SK-N-SH (cell line): ENCODE results near the gene APOO. TPM values are rescaled to one million over a fixed set of nuclear protein-coding genes. Genes with fewer than 3 reads are reported as not detected.

Source experiments
- CTCF ChIA-PET: fragments of 300-600, 350-600 bp; formaldehyde crosslinking; extraction: SDS; loops from one replicate; lab custom pipeline; 2021; lab: Yijun Ruan, JAX
- POLR2A ChIA-PET: fragments of 350-600 bp; sonication (Branson Sonifier 250); formaldehyde crosslinking; extraction: SDS; loops from one replicate; lab custom pipeline; 2020; ENCODE audit warnings: antibody characterized with exemption, inconsistent platforms; lab: Yijun Ruan, JAX
- DNase-seq: peaks from one replicate; pipeline ENCODE4 v3.0.0; 2012
- H2AFZ ChIP-seq: fragments of 200-600 bp; sonication (generic); 2 replicates; pipeline ENCODE4 v1.8.1; 2016; ENCODE audit warnings: antibody characterized with exemption, mild to moderate bottlenecking, low read depth
- H3F3A ChIP-seq: fragments of 200-600 bp; sonication (generic); replicated peaks from 2 replicates; pipeline ENCODE3; 2016; ENCODE audit warnings: antibody characterized with exemption, mild to moderate bottlenecking; ENCODE audit not compliant: insufficient read depth
- H3K27ac ChIP-seq, 2 experiments: fragments of 200-500 bp in 1 of 2; fragments of 200-600 bp in 1 of 2; sonication (Bioruptor generic) in 1 of 2; sonication (generic), shearing (Covaris generic) in 1 of 2; 2 replicates each; pipeline versions ENCODE4 v1.5.1 to v1.6.1; 2014 to 2016; ENCODE audit warnings: low read depth in 2 of 2, inconsistent platforms in 1 of 2, low read length in 1 of 2, mild to moderate bottlenecking in 1 of 2, mixed read lengths in 1 of 2
- H3K27me3 ChIP-seq: fragments of 200-600 bp; sonication (generic), shearing (Covaris generic); 2 replicates; pipeline ENCODE4 v1.6.1; 2016; ENCODE audit warnings: mixed run types; ENCODE audit not compliant: insufficient read depth
- H3K36me3 ChIP-seq, 2 experiments: fragments of 200-500 bp in 1 of 2; fragments of 200-600 bp in 1 of 2; sonication (Bioruptor generic) in 1 of 2; sonication (generic) in 1 of 2; replicated peaks in 1 of 2; 2 replicates each; pipeline versions ENCODE3 to v1.5.1; 2014 to 2016; ENCODE audit warnings: low read length in 1 of 2, mild to moderate bottlenecking in 1 of 2; ENCODE audit not compliant: insufficient read depth in 2 of 2, control insufficient read depth in 1 of 2
- H3K4me1 ChIP-seq, 2 experiments: fragments of 200-500 bp in 1 of 2; fragments of 200-600 bp in 1 of 2; sonication (Bioruptor generic) in 1 of 2; sonication (generic), shearing (Covaris generic) in 1 of 2; 2 replicates each; pipeline versions ENCODE4 v1.5.1 to v1.6.1; 2014 to 2016; ENCODE audit warnings: low read depth in 1 of 2, low read length in 1 of 2, mixed run types in 1 of 2; ENCODE audit not compliant: insufficient read depth in 2 of 2, control insufficient read depth in 1 of 2
- H3K4me2 ChIP-seq: fragments of 200-600 bp; sonication (generic), shearing (Covaris generic); 2 replicates; pipeline ENCODE4 v1.6.1; 2017; ENCODE audit warnings: mixed run types
- H3K4me3 ChIP-seq, 2 experiments: fragments of 200-500 bp in 1 of 2; fragments of 200-600 bp in 1 of 2; sonication (Bioruptor generic) in 1 of 2; sonication (generic), shearing (Covaris generic) in 1 of 2; 2 replicates each; pipeline versions ENCODE4 v1.5.1 to v1.8.1; 2014 to 2016; ENCODE audit warnings: low read depth in 2 of 2, inconsistent platforms in 1 of 2, low read length in 1 of 2, mild to moderate bottlenecking in 1 of 2, mixed read lengths in 1 of 2, moderate library complexity in 1 of 2
- H3K79me2 ChIP-seq: fragments of 200-600 bp; sonication (generic); 2 replicates; pipeline ENCODE4 v1.8.1; 2017; ENCODE audit warnings: mild to moderate bottlenecking; ENCODE audit not compliant: insufficient read depth
- H3K9ac ChIP-seq: fragments of 200-600 bp; sonication (generic); 2 replicates; pipeline ENCODE4 v1.6.1; 2017; ENCODE audit warnings: mixed run types
- H3K9me2 ChIP-seq: fragments of 200-600 bp; sonication (generic); 2 replicates; pipeline ENCODE4 v1.6.1; 2017; ENCODE audit warnings: mixed run types
- H3K9me3 ChIP-seq: fragments of 200-600 bp; sonication (generic); 2 replicates; pipeline ENCODE4 v1.6.1; 2017; ENCODE audit warnings: mixed run types, mild to moderate bottlenecking, moderate library complexity
- H4K20me1 ChIP-seq: fragments of 200-600 bp; sonication (generic); 2 replicates; pipeline ENCODE4 v1.6.1; 2017; ENCODE audit warnings: mild to moderate bottlenecking, mixed run types; ENCODE audit not compliant: insufficient read depth
- ELF1 ChIP-seq: IDR thresholded peaks from 2 replicates; pipeline ENCODE4 v1.4.0; 2012
- EP300 ChIP-seq, 2 experiments: IDR thresholded peaks; 2 replicates each; pipeline versions ENCODE4 v1.4.0 to v1.6.1; 2012; ENCODE audit warnings: borderline replicate concordance in 1 of 2, low read depth in 1 of 2, low read length in 1 of 2
- FOXJ3 ChIP-seq: sonication (generic); formaldehyde crosslinking; IDR thresholded peaks from 2 replicates; pipeline ENCODE4 v1.5.1; 2020; ENCODE audit warnings: mild to moderate bottlenecking, missing genetic modification reagents
- FOXM1 ChIP-seq: IDR thresholded peaks from 2 replicates; pipeline ENCODE4 v1.4.0; 2012; ENCODE audit warnings: low read depth, mild to moderate bottlenecking
- GATA2 ChIP-seq: sonication (generic); formaldehyde crosslinking; IDR thresholded peaks from 2 replicates; pipeline ENCODE4 v1.5.0; 2020; ENCODE audit warnings: mild to moderate bottlenecking, missing genetic modification reagents
- IRF3 ChIP-seq: fragments of 150-350 bp; IDR thresholded peaks from 2 replicates; pipeline ENCODE4 v1.6.1; 2016; ENCODE audit warnings: mild to moderate bottlenecking, low read depth, low read length
- JUND ChIP-seq: IDR thresholded peaks from 2 replicates; pipeline ENCODE4 v1.4.0; 2012
- MEF2A ChIP-seq: IDR thresholded peaks from 2 replicates; pipeline ENCODE4 v1.4.0; 2012; ENCODE audit warnings: low read depth, borderline replicate concordance
- NFIC ChIP-seq: IDR thresholded peaks from 2 replicates; pipeline ENCODE4 v1.4.0; 2012; ENCODE audit warnings: borderline replicate concordance
- RAD21 ChIP-seq: IDR thresholded peaks from 2 replicates; pipeline ENCODE4 v1.6.1; 2012; ENCODE audit warnings: mild to moderate bottlenecking, low read length
- SIN3A ChIP-seq: IDR thresholded peaks from 2 replicates; pipeline ENCODE4 v1.6.1; 2012; ENCODE audit warnings: low read depth, mild to moderate bottlenecking, low read length, moderate library complexity, borderline replicate concordance
- TAF1 ChIP-seq: IDR thresholded peaks from 2 replicates; pipeline ENCODE4 v1.6.1; 2012; ENCODE audit warnings: low read depth, mild to moderate bottlenecking, low read length, moderate library complexity, borderline replicate concordance
- TEAD4 ChIP-seq: IDR thresholded peaks from 2 replicates; pipeline ENCODE4 v1.4.0; 2012; ENCODE audit warnings: mild to moderate bottlenecking, borderline replicate concordance; ENCODE audit not compliant: insufficient read depth
- YY1 ChIP-seq: IDR thresholded peaks from 2 replicates; pipeline ENCODE4 v1.4.0; 2012; ENCODE audit warnings: low read depth, mild to moderate bottlenecking
- ZBTB33 ChIP-seq: IDR thresholded peaks from 2 replicates; pipeline ENCODE4 v1.4.0; 2012; ENCODE audit warnings: low read depth, borderline replicate concordance
- WGBS: methylation state at CpG from one replicate; pipeline ENCODE4 v1.1.6; 2017; ENCODE audit warnings: low lambda C conversion rate; 5-methylcytosine and 5-hydroxymethylcytosine counted together
- polyA plus RNA-seq, 3 experiments: library from polyadenylated mRNA; depleted of rRNA; stranded (reverse); fragments of >200 nt; gene quantifications; 2 replicates each; pipeline ENCODE4 v1.2.3, GENCODE V29; 2012
- TF ChIP-seq, protein P1 (sequence below): fragments of 200-600 bp; sonication (generic); IDR thresholded peaks from 2 replicates; pipeline ENCODE4 v1.6.1; 2017; ENCODE audit warnings: antibody characterized with exemption, mild to moderate bottlenecking, moderate library complexity

The APOO gene
- polyA plus RNA-seq, 1 of the 3 experiments (the other 2 are of a cell fraction) = 22.0 TPM

GRCh38 chrX:23799469-23800065, 108.2 kb downstream of the APOO start:
- H3K4me1 ChIP-seq = peaks cover 0 to 17% of the 10 kb centered on the region in 2 experiments; a peak in 1 of 4 replicates
- H3K4me3 ChIP-seq = no peak overlapping the region
- no peaks in the 10 kb centered on the region for H3K9me2 ChIP-seq
- H2AFZ ChIP-seq = no peak overlapping the region
- H3K4me2 ChIP-seq = no peak overlapping the region
- ChIA-PET CTCF (interaction anchor here (1.0 kb wide), 1 partner anchor 101 kb away, joined by 3 read pairs; no protein-coding TSS in a partner anchor), POLR2A (no interaction called here)
- H4K20me1 ChIP-seq = no peaks in the 10 kb centered on the region
- H3K36me3 ChIP-seq = no peaks in the 10 kb centered on the region
- no peaks in the 10 kb centered on the region for H3K79me2 ChIP-seq
- no peak overlapping the region for H3K27ac ChIP-seq
- no peaks in the 10 kb centered on the region for H3K9me3 ChIP-seq
- peaks cover 7% of the 10 kb centered on the region; the same call in 1 of the 2 replicates for H3K27me3 ChIP-seq
- H3K9ac ChIP-seq = no peak overlapping the region
- TF ChIP-seq NFIC (no peak), TAF1 (no peak), EP300 (IDR thresholded peaks at IDR 0.05; ENCODE audit: borderline replicate concordance in 1 of 2, low read depth in 1 of 2, low read length in 1 of 2) (no peak), IRF3 (no peak), MEF2A (no peak), ZBTB33 (no peak), FOXJ3 (CRISPR knock-in tag) (no peak), ELF1 (no peak), JUND (no peak), SIN3A (no peak), TEAD4 (no peak), YY1 (no peak), GATA2 (no peak), RAD21 (no peak), FOXM1 (no peak)
- TF ChIP-seq, protein P1, sequence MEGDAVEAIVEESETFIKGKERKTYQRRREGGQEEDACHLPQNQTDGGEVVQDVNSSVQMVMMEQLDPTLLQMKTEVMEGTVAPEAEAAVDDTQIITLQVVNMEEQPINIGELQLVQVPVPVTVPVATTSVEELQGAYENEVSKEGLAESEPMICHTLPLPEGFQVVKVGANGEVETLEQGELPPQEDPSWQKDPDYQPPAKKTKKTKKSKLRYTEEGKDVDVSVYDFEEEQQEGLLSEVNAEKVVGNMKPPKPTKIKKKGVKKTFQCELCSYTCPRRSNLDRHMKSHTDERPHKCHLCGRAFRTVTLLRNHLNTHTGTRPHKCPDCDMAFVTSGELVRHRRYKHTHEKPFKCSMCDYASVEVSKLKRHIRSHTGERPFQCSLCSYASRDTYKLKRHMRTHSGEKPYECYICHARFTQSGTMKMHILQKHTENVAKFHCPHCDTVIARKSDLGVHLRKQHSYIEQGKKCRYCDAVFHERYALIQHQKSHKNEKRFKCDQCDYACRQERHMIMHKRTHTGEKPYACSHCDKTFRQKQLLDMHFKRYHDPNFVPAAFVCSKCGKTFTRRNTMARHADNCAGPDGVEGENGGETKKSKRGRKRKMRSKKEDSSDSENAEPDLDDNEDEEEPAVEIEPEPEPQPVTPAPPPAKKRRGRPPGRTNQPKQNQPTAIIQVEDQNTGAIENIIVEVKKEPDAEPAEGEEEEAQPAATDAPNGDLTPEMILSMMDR = no peak
- no peak for DNase-seq
- WGBS = 42% methylated on average over 6 of the region's 6 CpGs
- H3F3A ChIP-seq = peaks cover 5% of the 10 kb centered on the region
